DMS 273 (cell line): Measurements from ENCODE around the gene RPL36A.

Experiments
- DNase-seq: peaks from one replicate; lab custom pipeline; 2025; ENCODE audit not compliant: unreplicated experiment; lab: John Stamatoyannopoulos, UW

RPL36A gene

DNA sequence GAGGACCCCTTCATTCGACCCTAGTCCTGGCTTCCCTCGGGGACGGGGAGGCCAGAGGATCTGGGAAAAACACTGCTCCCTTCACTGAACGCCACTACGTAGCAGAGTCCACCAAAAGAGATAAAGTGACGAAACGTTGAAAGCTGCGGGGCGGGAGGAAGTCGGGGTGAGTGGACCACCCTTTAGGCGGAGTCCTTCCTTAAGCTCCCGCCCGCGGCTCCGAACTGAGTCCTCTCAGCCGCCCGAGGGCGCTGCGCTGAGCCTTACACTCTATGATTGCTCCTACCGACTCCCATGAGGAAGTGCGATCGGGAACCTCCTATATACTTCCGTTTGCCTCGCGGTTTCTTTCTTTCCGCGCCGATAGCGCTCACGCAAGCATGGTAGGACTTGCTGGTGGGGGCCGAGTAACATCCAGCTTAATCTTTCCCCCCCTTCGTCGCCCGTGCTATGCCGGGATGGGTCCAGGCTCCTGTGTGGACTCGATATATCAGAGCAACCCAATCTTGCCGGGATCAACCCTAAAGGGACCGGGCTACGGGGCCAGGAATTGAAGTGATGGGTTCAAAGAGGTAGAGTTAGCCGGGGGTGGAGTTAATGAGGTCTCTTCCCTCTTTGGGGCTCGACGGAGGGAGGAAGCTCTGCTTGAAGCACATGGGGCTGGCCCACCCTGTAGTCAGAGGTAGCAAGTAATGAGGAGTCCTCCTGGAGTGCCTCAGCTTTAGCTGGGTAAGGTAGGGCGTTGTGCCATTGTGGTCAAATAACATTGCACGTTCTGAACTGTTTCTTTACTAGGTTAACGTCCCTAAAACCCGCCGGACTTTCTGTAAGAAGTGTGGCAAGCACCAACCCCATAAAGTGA lies at the start of gene RPL36A:
Gene RPL36A, plus strand, starts transcription at position 348 of the 862 bp plus-strand sequence. Its CDS starts 33 bp downstream, at position 381.
- peak; percentile 96 for DNase-seq

DNA sequence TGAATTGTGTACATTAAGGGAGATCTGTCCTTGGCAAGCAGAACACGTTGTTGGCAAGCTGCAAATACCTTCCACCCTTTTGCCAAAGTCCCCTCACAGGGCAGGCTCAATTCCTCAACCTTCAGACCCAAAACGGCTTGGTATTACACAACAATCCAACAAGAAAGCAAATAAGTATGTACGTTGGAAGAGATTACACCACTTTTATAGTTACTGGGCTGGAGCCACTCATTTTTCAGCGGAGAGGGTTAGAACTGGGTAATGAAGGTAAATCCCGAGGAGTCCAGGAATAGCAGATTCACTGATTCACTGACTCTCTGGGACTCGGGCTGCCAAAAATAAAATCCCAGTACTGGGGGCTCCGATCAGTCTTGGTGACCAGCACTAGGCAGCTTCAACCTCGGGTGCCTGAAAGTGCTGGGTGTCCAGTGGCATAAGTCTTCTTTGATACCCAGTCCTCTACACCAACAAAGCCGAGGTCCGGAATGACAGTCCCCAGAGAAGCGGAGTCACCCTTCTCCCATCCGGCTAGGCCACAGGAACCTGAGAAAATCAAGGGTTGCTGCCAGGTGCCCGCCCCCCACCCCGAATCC lies 42.9 kb upstream of the RPL36A start:
- no peak for DNase-seq

GRCh38 chrX:101348452-101349192 lies 42.2 kb upstream of the RPL36A start, which contains the start of gene TIMM8A:
Gene TIMM8A (minus strand): TSS chrX:101348742. CDS start chrX:101348664, 78 bp downstream.
- peak; percentile 92 for DNase-seq

DNA sequence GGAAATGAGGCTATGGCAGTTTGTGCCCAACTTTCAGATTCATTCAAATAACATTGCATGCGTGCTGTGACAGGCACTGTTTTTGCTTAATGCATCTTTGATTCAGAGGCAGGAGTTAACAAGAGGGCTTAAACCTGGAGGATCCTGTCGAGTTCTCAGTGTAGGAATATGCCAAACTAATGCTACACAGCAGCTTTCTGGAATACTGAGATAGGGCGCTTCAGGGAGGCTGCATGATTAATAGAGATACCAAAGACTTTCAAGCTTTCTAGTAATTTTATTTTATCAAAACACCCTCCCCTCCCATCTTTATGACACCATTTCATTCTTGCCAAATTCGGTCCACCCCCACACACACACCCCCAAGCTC lies 41.6 kb upstream of the RPL36A start:
- DNase-seq: no peak

DNA sequence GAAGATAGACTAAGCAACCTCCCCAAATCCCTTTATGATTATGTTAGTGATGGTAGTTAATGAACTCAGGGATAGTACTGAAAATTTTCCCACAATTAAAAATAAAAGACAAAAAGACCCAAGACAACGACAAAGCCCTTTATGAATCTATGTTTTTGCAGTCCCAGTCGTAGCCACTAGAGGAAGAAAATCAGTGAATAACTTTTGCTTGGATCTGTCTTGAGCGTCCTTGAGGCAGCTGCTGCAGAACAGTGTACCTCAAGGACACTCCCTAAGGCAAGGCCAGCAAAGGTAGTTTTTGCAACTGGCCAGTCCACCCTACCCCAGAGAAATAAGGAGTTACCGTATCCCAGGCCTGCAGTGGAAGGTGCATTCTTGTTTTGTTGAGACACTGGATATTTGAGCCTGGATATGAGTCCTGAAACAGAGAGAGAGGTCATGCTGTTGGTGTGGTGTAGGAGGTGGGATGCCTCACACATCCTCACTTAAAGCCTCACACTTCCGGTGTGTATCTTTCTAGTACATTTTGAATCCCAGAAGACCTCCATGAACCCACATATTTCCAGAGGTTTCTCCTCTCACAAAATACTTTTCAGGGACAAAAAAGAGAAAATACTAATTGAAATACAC lies 33.5 kb upstream of the RPL36A start:
- peak; percentile 38 for DNase-seq

GRCh38 chrX:101359966-101360365 lies 30.8 kb upstream of the RPL36A start:
- DNase-seq: no peak

DNA sequence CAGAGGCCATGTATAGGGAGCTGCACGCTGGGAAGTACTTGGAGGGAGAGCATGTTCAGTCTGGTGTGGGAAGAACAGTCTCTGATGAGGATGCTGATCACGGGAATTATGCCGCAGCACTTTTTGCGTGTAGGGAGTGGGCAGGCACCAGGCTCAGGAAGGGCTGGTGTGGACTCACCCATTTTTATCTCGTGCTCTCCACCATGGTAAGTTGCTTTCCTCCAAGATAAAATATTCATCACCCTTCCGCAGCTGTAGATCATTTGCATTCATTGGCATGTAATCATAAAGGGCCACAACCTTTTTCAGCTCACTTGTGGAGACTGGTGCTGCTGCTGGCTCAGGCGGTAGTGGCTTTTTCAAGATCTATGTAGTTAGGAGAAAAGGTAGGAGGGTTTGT lies 30.4 kb upstream of the RPL36A start:
- DNase-seq: no peak

DNA sequence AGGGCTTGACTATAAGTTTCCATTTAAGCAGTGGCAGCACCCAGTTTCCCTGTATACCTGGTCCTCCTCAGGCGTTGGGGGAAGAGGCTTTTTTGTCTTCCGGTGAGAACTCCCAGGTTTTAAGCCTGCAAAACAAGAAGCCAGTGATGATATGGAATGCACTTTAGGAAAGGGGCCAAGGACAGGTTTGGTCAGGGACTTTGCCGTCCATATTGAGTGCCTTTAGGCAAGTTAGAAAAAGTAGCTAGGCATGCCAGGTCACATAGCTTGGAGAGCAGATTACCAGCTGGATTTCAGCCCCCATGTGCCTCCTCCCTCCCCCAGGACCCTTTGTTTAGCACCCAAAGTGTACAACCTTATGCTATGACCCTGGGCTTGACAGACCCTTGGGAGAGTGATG lies 28.7 kb upstream of the RPL36A start:
- no peak for DNase-seq

DNA sequence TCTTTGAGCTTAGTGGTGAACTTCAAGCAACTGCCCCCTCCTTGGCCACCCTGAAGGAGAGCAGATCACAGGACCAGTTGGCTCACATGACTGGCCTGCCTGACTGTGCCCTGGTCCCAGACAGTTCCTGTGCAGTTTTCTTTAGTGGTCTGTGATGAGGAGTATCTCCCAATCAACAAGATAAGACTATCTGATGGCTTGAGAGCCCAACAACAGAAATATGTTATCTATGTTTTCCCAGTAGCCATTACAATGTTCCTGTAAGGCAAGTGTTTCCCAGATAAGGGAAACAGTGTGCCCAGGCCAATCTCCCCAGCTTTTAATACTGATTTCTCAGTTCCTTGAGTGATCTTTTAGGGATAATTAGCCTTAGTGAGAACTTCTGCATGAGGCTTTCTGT lies 28.1 kb upstream of the RPL36A start:
- no peak for DNase-seq

DNA sequence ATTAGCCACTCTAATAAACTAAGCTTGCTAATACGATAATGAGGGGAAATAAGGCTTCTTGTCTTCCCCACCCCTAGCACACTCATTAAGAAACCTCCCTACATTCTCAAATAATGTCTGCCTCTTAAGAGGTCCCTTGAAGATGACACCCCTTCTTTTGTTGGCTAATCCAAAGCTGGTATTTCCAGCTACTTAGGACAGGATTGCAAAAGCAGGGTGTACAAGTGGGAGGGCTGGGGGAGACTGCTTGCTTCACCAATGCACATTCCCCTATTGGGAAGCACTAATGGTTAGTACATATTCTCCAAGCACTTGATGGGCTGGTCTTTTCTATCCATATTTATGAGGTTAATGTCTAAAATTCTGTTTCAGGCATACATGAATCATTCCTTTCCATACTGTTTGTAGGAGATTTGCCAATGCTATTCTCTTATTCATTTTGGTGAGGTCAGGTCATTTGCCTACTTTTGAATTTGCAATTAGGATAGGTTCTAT lies 25.5 kb upstream of the RPL36A start:
- no peak for DNase-seq

GRCh38 chrX:101368800-101369199 lies 22.0 kb upstream of the RPL36A start:
- DNase-seq: no peak

GRCh38 chrX:101369687-101370086 lies 21.1 kb upstream of the RPL36A start:
- no peak for DNase-seq

DNA sequence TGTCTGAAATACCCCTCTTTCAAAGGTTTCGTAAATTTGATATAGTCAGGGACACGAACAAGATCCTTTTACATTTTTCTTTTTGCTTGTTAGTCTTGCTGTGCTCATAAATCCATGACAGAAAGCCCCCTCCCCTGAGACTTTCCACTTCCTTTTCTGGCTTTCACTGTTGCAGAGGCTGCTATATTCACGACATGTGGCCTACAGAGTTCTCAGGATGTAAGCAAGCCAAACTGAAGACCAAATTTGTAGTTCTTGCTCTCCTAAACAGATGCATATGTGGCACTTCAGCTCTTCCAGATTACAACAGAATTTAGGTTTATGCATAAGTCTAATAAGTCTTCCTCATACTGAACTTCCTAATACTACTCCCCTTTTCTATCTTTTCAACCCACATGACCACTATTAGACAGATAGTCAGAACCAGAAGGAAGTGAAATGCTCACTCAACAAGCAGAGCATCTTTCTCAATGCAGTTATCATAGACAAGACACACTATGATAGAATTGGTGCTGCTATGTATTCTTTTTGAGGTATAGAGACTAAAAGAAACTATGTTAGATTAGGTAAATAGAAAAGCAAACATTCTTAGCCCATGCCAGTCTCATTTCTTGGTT lies 19.8 kb upstream of the RPL36A start:
- no peak for DNase-seq

DNA sequence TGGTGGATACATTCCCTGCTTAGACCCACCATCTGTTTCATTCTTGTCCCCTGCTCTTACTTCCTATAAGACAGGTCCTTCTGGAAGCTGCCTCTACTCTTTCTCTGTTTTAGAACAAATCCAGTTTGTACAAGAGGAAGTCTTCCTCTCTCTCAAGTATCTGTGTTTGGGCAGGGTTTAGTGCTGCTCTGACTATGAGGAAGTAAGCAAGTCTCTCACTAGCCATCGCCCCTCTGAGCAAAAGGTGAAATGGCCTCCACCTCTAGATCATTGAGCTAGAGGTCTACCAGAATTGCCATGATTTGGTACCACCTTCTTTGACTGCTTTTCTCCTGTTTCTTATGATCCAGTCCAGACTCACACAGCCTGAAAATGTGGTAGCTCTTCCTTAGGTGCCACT lies 13.3 kb upstream of the RPL36A start:
- DNase-seq: no peak

DNA sequence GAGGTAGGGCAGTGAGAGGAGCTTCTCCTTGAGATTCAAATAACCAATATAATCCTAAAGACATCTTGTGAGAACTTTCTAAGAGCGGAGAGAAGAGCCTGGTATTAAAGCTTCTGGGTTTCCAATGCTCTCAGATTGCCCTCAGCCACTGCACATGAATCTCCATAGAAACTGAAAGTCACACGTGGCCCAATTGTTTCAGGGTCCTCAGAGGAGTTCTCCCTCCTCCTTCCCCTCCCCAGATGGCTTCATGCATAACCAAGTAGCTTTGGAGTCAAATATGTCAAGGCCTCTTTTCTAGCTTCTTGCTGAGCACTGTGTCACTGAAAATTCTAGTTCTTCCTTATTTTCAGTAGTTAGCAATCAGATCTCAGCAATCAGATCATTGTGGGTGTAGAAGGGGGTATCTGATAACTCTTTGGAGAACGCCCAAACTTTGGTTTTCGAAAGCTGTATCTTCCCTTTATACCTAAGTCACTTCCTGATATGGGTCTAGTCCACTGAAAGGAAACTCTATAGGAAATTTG lies 7.1 kb upstream of the RPL36A start:
- DNase-seq: peak; percentile 45

- no peak for DNase-seq
These were observed 5.7 kb upstream of the RPL36A start for GRCh38 chrX:101385026-101385684.

DNA sequence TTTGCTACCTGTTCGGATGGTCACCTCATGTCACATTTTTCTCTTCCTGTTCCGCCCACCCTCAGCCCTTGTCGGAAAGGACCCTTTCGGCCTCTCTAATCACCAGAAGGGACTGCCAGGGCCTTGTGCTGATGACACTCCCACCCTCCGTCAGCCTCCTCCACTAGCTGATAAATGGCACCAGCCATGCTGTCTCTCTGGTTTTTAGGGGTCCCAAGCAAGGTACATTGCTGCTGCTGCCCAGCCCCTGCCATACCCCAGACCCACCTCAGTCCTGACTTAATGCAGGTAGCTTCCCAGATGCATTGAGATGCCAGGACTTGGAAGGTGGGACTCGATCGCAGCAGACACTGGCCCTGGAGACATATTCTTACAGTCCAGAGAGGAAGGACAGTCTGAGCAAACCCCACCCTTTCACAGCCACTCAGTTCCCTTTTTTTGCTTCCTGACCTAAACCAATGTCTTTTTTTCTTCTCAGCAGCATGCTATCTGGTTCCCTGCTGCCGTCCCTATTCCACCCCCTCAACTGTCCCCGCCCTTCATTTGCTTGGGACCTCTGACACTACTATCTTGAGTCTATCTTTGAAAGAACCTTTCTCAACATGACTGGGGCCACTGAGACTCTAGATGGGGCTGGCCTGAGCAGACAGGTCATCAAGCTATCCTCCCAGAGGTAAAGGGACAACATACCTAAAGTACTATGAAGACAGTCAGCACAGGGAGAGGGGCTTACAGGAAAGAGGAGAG lies 4.8 kb upstream of the RPL36A start, which contains the start of gene BTK:
Gene BTK, minus strand, starts transcription at position 397 of the 747 bp plus-strand sequence. CDS start 10,907 bp downstream, outside the sequence.
- no peak for DNase-seq

- DNase-seq: no peak
These were observed 4.3 kb upstream of the RPL36A start for GRCh38 chrX:101386542-101386885.

DNA sequence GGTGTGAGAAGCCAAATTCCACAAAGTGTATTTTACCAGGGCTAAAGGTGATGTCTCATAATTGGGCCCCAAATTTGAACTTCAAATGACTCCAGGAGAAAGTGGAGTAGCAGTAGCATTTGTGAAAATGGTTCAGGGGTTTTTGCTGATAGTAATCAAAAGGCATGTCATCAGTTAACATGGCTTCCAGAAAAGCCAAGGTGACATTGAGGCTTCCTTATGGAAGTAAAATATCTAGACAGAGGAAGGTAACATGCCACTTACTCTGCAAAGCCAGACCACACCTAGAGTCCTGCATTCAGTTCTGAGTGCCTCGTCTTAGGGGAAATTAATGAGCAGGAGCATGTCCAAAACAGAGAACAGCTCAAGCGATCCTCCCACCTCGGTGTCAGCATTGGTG lies 2.2 kb upstream of the RPL36A start:
- DNase-seq: no peak
